ENCODE measurements around the gene RGL2.
A peak's percentile ranks its signal among the peaks of the same experiment; 100 is the strongest.
"Not testable (repeated sequence)": the region's sequence is repeated elsewhere in the genome, so short reads cannot be mapped to it uniquely, and the experiment has no call there.

RGL2 gene

GRCh38 chr6:33273129-33273923 is 25.4 kb downstream of the RGL2 start:
- no peak for DNase-seq

- no peak for DNase-seq
Measured at GRCh38 chr6:33272275-33273128, 26.2 kb downstream of the RGL2 start.

- DNase-seq, result peak; percentile 96
Measured at GRCh38 chr6:33271468-33272274, 27.1 kb downstream of the RGL2 start, which contains the start of the genes RPS18 and VPS52. Gene RPS18 (plus strand): TSS chr6:33272075. CDS start chr6:33272120, 45 bp downstream. Gene VPS52 (minus strand): TSS chr6:33271876. CDS start chr6:33271675, 201 bp downstream.

GRCh38 chr6:33271117-33271467 is 27.6 kb downstream of the RGL2 start:
- peak; percentile 53 for DNase-seq

- DNase-seq, result no peak
Measured at GRCh38 chr6:33264015-33264414, 34.7 kb downstream of the RGL2 start.

GRCh38 chr6:33262490-33262889 is 36.3 kb downstream of the RGL2 start:
- not testable (repeated sequence) for DNase-seq

GRCh38 chr6:33259032-33259431 is 39.7 kb downstream of the RGL2 start:
- DNase-seq, result no peak

GRCh38 chr6:33254591-33254990 is 44.2 kb downstream of the RGL2 start:
- no peak for DNase-seq

- no peak for DNase-seq
Measured at GRCh38 chr6:33252759-33253158, 46.0 kb downstream of the RGL2 start.

- DNase-seq, result no peak
Measured at GRCh38 chr6:33251395-33252012, 47.2 kb downstream of the RGL2 start.

- no peak for DNase-seq
Measured at GRCh38 chr6:33250731-33251130, 48.0 kb downstream of the RGL2 start.

- peak; percentile 47 for DNase-seq
Measured at GRCh38 chr6:33249732-33250630, 48.8 kb downstream of the RGL2 start.

GRCh38 chr6:33248932-33249731 is 49.6 kb downstream of the RGL2 start:
- peak; percentile 97 for DNase-seq

GRCh38 chr6:33248643-33248931 is 50.2 kb downstream of the RGL2 start:
- no peak for DNase-seq

- peak; percentile 73 for DNase-seq
Measured at GRCh38 chr6:33247977-33248642, 50.6 kb downstream of the RGL2 start.

GRCh38 chr6:33243476-33243875 is 55.3 kb downstream of the RGL2 start:
- DNase-seq, result no peak

- no peak for DNase-seq
Measured at GRCh38 chr6:33241968-33242367, 56.8 kb downstream of the RGL2 start.

Measured in kidney glomerular epithelial cell (primary cell).